Epithelial cell of esophagus (primary cell): ENCODE measurements around the gene ZNF804A.

ENCODE experiments used
- DNase-seq: peaks from one replicate; pipeline ENCODE4 v3.0.0; 2010; ENCODE audit warnings: low read depth
- H3K4me3 ChIP-seq: 2 replicates; pipeline ENCODE4 v1.5.1; 2011; ENCODE audit warnings: mild to moderate bottlenecking, low read length, control low read depth
- CTCF ChIP-seq: IDR thresholded peaks from 2 replicates; pipeline ENCODE4 v1.5.1; 2011; ENCODE audit warnings: low read depth, mild to moderate bottlenecking, low read length, control low read depth, inconsistent platforms; ENCODE audit not compliant: insufficient read depth; ENCODE audit errors: missing control alignments

The ZNF804A gene

GRCh38 chr2:184598316-184599053 lies at the start of gene ZNF804A:
Gene ZNF804A (plus strand): TSS chr2:184598529. CDS start chr2:184598960, 431 bp downstream.
- no peak for TF ChIP-seq CTCF
- peak; percentile 50 for DNase-seq

GRCh38 chr2:184549153-184549552 lies 49.2 kb upstream of the ZNF804A start:
- H3K4me3 ChIP-seq, result no peak overlapping the region
- no peak for TF ChIP-seq CTCF
- no peak for DNase-seq

More at GRCh38 chr2:184598316-184599053, at the start of gene ZNF804A:
- peak within 1 kb of the TSS; percentile 40 for H3K4me3 ChIP-seq

- no peak for DNase-seq
- no peak for TF ChIP-seq CTCF
- no peak overlapping the region for H3K4me3 ChIP-seq
Measured at GRCh38 chr2:184551626-184552025, 46.7 kb upstream of the ZNF804A start.

GRCh38 chr2:184554736-184555135 lies 43.6 kb upstream of the ZNF804A start:
- TF ChIP-seq CTCF, result no peak
- H3K4me3 ChIP-seq, result no peak overlapping the region
- DNase-seq, result peak; percentile 90

- H3K4me3 ChIP-seq, result no peak overlapping the region
- DNase-seq, result peak; percentile 9
Measured at GRCh38 chr2:184555352-184555751, 43.0 kb upstream of the ZNF804A start.

DNA sequence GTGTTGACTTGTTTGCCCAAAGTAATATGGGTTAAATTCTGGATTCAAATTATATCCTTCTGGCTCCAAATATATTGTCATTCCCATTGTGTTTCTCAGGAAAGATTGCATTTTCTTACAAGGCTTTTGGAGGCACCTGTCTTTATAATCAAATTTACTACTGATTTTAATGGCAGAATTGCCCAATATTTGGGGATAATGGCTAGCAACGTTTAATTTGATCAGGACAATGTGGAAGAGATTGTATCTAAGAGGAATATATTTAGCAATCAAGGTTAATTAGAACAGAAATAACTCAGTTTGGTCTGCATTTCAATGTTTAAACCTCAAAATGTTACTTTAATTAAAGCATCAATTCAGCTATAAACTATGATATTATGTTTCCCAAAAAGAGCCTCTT lies 41.7 kb upstream of the ZNF804A start:
- H3K4me3 ChIP-seq, result no peak overlapping the region
- TF ChIP-seq CTCF, result no peak
- DNase-seq, result no peak

More at GRCh38 chr2:184555352-184555751, 43.0 kb upstream of the ZNF804A start:
- no peak for TF ChIP-seq CTCF
